ENCODE measurements around the gene TMEM150B. TPM values are rescaled to one million over a fixed set of nuclear protein-coding genes. Genes with fewer than 3 reads are reported as not detected.

TMEM150B gene
- total and polyA plus RNA-seq, 9 of the 15 experiments (the other 6 are each of a cell fraction or from before 2014, with no cell fraction given): 0.47 to 1.3 (median 0.74) TPM; not detected in 2

GRCh38 chr19:55270172-55270942 lies 54.8 kb downstream of the TMEM150B start (continued):
- TF ChIP-seq RERE (CRISPR knock-in tag; IDR thresholded peaks at IDR 0.05; ENCODE audit: borderline replicate concordance) (no peak), ZNF445 (CRISPR knock-in tag; IDR thresholded peaks at IDR 0.05; ENCODE audit: low read depth) (no peak), ZNF780A (CRISPR knock-in tag; IDR thresholded peaks at IDR 0.05) (no peak), ZNF318 (IDR thresholded peaks at IDR 0.05; ENCODE audit: borderline replicate concordance in 1 of 2, low read depth in 1 of 2) (no peak), CSDE1 (IDR thresholded peaks at IDR 0.05) (no peak), MTA2 (IDR thresholded peaks at IDR 0.05; ENCODE audit: low read depth) (no peak), ZBTB33 (CRISPR knock-in tag; IDR thresholded peaks at IDR 0.05) (peak; percentile 96), KDM5B (IDR thresholded peaks at IDR 0.05; ENCODE audit: insufficient replicate concordance, low read depth, low read length) (no peak), E2F3 (CRISPR knock-in tag; IDR thresholded peaks at IDR 0.05) (peak; percentile 11; the same call in 1 of the 2 replicates)

Measured in K562 (cell line).